H9 (cell line): Measurements from ENCODE around the gene NCAPH2. TPM values are rescaled to one million over a fixed set of nuclear protein-coding genes. Genes with fewer than 3 reads are reported as not detected.

Experiments used
- DNase-seq: peaks from one replicate; pipeline ENCODE4 v3.0.0-alpha.2; 2017
- H2AFZ ChIP-seq: one replicate; pipeline ENCODE4 v1.6.1; 2013; ENCODE audit warnings: mild to moderate bottlenecking, low read length, control low read depth, moderate library complexity
- H2AK5ac ChIP-seq: 2 replicates; pipeline ENCODE4 v1.6.1; 2013; ENCODE audit warnings: low read length, control low read depth, mixed read lengths; ENCODE audit not compliant: insufficient read length
- H2BK120ac ChIP-seq: one replicate; pipeline ENCODE4 v1.6.1; 2013; ENCODE audit warnings: low read depth, mild to moderate bottlenecking, low read length, control low read depth, inconsistent platforms; ENCODE audit not compliant: poor library complexity, severe bottlenecking
- H2BK12ac ChIP-seq: 2 replicates; pipeline ENCODE4 v1.6.1; 2013; ENCODE audit warnings: low read length, control low read depth, mixed read lengths, low read depth; ENCODE audit not compliant: insufficient read length
- H2BK15ac ChIP-seq: 2 replicates; pipeline ENCODE4 v1.6.1; 2013; ENCODE audit warnings: low read depth, low read length, control low read depth
- H2BK20ac ChIP-seq: one replicate; pipeline ENCODE4 v1.6.1; 2013; ENCODE audit warnings: low read depth, mild to moderate bottlenecking, low read length, control low read depth, inconsistent platforms; ENCODE audit not compliant: poor library complexity, severe bottlenecking
- H2BK5ac ChIP-seq: 2 replicates; pipeline ENCODE4 v1.6.1; 2013; ENCODE audit warnings: low read length, control low read depth, mixed read lengths; ENCODE audit not compliant: insufficient read length
- H3K14ac ChIP-seq: 2 replicates; pipeline ENCODE4 v1.6.1; 2013; ENCODE audit warnings: low read length, control low read depth; ENCODE audit not compliant: insufficient read depth
- H3K18ac ChIP-seq: 2 replicates; pipeline ENCODE4 v1.6.1; 2013; ENCODE audit warnings: low read depth, mild to moderate bottlenecking, mixed read lengths, low read length, control low read depth; ENCODE audit not compliant: insufficient read length
- H3K23ac ChIP-seq: 2 replicates; pipeline ENCODE4 v1.6.1; 2013; ENCODE audit warnings: low read length, control low read depth, mixed read lengths, low read depth; ENCODE audit not compliant: insufficient read length
- H3K23me2 ChIP-seq: 2 replicates; pipeline ENCODE4 v1.6.1; 2013; ENCODE audit warnings: low read depth, mild to moderate bottlenecking, mixed read lengths, low read length, control low read depth; ENCODE audit not compliant: insufficient read length, poor library complexity, severe bottlenecking
- H3K27ac ChIP-seq: 2 replicates; pipeline ENCODE4 v1.5.1; 2013; ENCODE audit warnings: low read length, control low read depth, mixed read lengths, low read depth; ENCODE audit not compliant: insufficient read length
- H3K27me3 ChIP-seq: 2 replicates; pipeline ENCODE4 v1.6.1; 2013; ENCODE audit warnings: low read length, control low read depth, inconsistent platforms; ENCODE audit not compliant: insufficient read depth
- H3K4ac ChIP-seq: 2 replicates; pipeline ENCODE4 v1.6.1; 2013; ENCODE audit warnings: low read depth, mild to moderate bottlenecking, control low read depth, inconsistent platforms, low read length, moderate library complexity
- H3K4me1 ChIP-seq: 2 replicates; pipeline ENCODE4 v1.6.1; 2013; ENCODE audit warnings: low read length, control low read depth, inconsistent platforms; ENCODE audit not compliant: insufficient read depth
- H3K4me2 ChIP-seq: 2 replicates; pipeline ENCODE4 v1.6.1; 2013; ENCODE audit warnings: low read length, control low read depth, mixed read lengths; ENCODE audit not compliant: insufficient read length, insufficient read depth
- H3K56ac ChIP-seq: 2 replicates; pipeline ENCODE4 v1.6.1; 2013; ENCODE audit warnings: low read depth, mild to moderate bottlenecking, mixed read lengths, low read length, control low read depth; ENCODE audit not compliant: insufficient read length
- H3K79me1 ChIP-seq: 2 replicates; pipeline ENCODE4 v1.6.1; 2013; ENCODE audit warnings: low read depth, mild to moderate bottlenecking, moderate library complexity, low read length, control low read depth, inconsistent platforms; ENCODE audit not compliant: insufficient read depth, poor library complexity, severe bottlenecking
- H3K79me2 ChIP-seq: 2 replicates; pipeline ENCODE4 v1.6.1; 2013; ENCODE audit warnings: low read length, control low read depth, inconsistent platforms; ENCODE audit not compliant: insufficient read depth
- H3K9ac ChIP-seq: 2 replicates; pipeline ENCODE4 v1.6.1; 2013; ENCODE audit warnings: low read length, control low read depth, mixed read lengths; ENCODE audit not compliant: insufficient read length; ENCODE audit errors: extremely low read depth
- H3K9me3 ChIP-seq: one replicate; pipeline ENCODE4 v1.6.1; 2013; ENCODE audit warnings: low read depth, low read length, inconsistent platforms; ENCODE audit not compliant: control insufficient read depth
- H3T11ph ChIP-seq: one replicate; pipeline ENCODE4 v1.6.1; 2013; ENCODE audit warnings: mild to moderate bottlenecking, low read length, control low read depth, inconsistent platforms
- H4K20me1 ChIP-seq: one replicate; pipeline ENCODE4 v1.6.1; 2013; ENCODE audit not compliant: control insufficient read depth, insufficient read length, insufficient read depth
- H4K5ac ChIP-seq: 2 replicates; pipeline ENCODE4 v1.6.1; 2013; ENCODE audit warnings: low read depth, mild to moderate bottlenecking, mixed read lengths, low read length, control low read depth; ENCODE audit not compliant: insufficient read length
- H4K8ac ChIP-seq: replicated peaks from 2 replicates; pipeline ENCODE4 v1.6.1; 2013; ENCODE audit warnings: low read length, control low read depth, mixed read lengths, low read depth; ENCODE audit not compliant: insufficient read length
- H4K91ac ChIP-seq: 2 replicates; pipeline ENCODE4 v1.6.1; 2013; ENCODE audit warnings: low read depth, mild to moderate bottlenecking, moderate library complexity, mixed read lengths, low read length, control low read depth; ENCODE audit not compliant: insufficient read length
- H3K27ac Mint-ChIP-seq, 3 experiments: 2 replicates in 2 of 3; 3 replicates in 1 of 3; pipeline ENCODE4 v1.8.0; 2020 to 2021; ENCODE audit warnings: mixed read lengths in 3 of 3, mild to moderate bottlenecking in 1 of 3, moderate library complexity in 1 of 3
- H3K27me3 Mint-ChIP-seq: 2 replicates; pipeline ENCODE4 v1.8.0; 2021; ENCODE audit warnings: low read depth, mild to moderate bottlenecking, moderate library complexity, mixed read lengths
- H3K36me3 Mint-ChIP-seq, 3 experiments: 2 replicates in 2 of 3; 3 replicates in 1 of 3; pipeline ENCODE4 v1.8.0; 2020 to 2021; ENCODE audit warnings: low read depth in 3 of 3, mixed read lengths in 3 of 3; ENCODE audit not compliant: insufficient read depth in 1 of 3
- H3K4me1 Mint-ChIP-seq, 2 experiments: 2 replicates each; pipeline ENCODE4 v1.8.0; 2020; ENCODE audit warnings: mixed read lengths in 2 of 2
- H3K4me3 Mint-ChIP-seq, 2 experiments: 2 replicates in 1 of 2; 3 replicates in 1 of 2; pipeline ENCODE4 v1.8.0; 2020 to 2021; ENCODE audit warnings: mild to moderate bottlenecking in 2 of 2, mixed read lengths in 2 of 2, moderate library complexity in 1 of 2
- H3K9me3 Mint-ChIP-seq, 2 experiments: 2 replicates in 1 of 2; 3 replicates in 1 of 2; pipeline ENCODE4 v1.8.0; 2020; ENCODE audit warnings: mild to moderate bottlenecking in 2 of 2, mixed read lengths in 2 of 2, moderate library complexity in 1 of 2
- WGBS: extraction: QIAGEN DNeasy Blood & Tissue Kit; methylation state at CpG from one replicate; pipeline ENCODE4 v1.1.7; 2013; ENCODE audit warnings: missing lambda C conversion rate, low lambda C conversion rate, mixed read lengths; ENCODE audit not compliant: insufficient read length; ENCODE audit errors: extremely low coverage; 5-methylcytosine and 5-hydroxymethylcytosine counted together
- total RNA-seq: library from RNA; stranded (reverse); gene quantifications from 2 replicates; pipeline ENCODE4 v1.2.1, GENCODE V29; 2021
- TF ChIP-seq, protein P1 (sequence below): fragments of 200-600 bp; sonication (generic); conservative IDR thresholded peaks from 3 replicates; pipeline ENCODE4 v1.8.0; 2021; ENCODE audit warnings: antibody characterized with exemption, mild to moderate bottlenecking

Gene NCAPH2
- total RNA-seq, 1 experiment from 2014 or later: 76.2 TPM

DNA sequence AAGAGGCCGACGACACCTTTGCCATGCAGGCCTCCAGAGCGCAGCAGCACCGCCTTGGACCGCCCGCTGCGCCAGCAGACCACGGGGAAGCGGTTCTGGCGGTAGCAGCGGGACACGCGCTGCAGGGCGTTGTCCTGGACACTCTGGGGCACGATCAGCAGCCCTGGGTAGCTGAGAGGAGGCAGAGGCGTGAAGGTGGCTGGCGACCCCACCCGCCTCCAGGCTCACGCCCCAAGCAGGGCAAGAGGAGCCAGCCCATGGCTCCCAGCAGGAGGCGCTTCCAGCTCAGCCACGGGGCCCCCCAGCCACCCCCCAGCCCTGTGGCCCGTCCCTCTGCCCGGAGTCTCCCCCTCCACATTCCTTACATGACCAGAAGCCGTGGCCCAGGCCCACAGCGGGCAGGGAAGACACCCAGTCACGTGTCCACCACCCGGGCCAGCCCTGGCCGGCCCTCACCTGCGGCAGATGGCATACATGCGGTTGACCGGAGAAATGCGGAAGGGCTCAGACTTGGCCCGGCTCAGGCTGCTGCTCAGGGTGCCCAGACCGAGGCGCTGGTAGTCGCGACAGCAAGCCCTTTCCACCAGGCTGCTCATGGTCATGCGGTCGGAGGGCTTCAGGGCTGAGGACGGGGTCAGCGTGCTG, 48.4 kb upstream of the NCAPH2 start:
- Histone ChIP-seq H2BK120ac (no peak overlapping the region), H4K8ac (no peak overlapping the region), H2BK15ac (no peak overlapping the region), H3K23me2 (no peaks in the 10 kb centered on the region), H2AFZ (no peak overlapping the region), H3K27me3 (no peaks in the 10 kb centered on the region), H3K56ac (no peak overlapping the region), H4K20me1 (peaks cover 5% of the 10 kb centered on the region), H3K4me2 (no peak overlapping the region), H3K9me3 (no peaks in the 10 kb centered on the region), H3T11ph (no peak overlapping the region), H2AK5ac (no peak overlapping the region), H3K9ac (no peak overlapping the region), H2BK5ac (no peak overlapping the region), H3K14ac (no peak overlapping the region), H3K79me1 (no peaks in the 10 kb centered on the region), H2BK20ac (no peak overlapping the region), H3K4me1 (no peaks in the 10 kb centered on the region), H4K91ac (no peak overlapping the region), H3K4ac (no peak overlapping the region), H3K18ac (no peak overlapping the region), H2BK12ac (no peak overlapping the region), H4K5ac (no peak overlapping the region), H3K27ac (no peak overlapping the region), H3K79me2 (no peaks in the 10 kb centered on the region), H3K23ac (no peak overlapping the region)
- Mint-ChIP-seq H3K4me1 (no peaks in the 10 kb centered on the region), H3K9me3 (no peaks in the 10 kb centered on the region; a peak in 1 of 5 replicates), H3K27me3 (no peaks in the 10 kb centered on the region), H3K4me3 (no peak overlapping the region), H3K27ac (no peak overlapping the region), H3K36me3 (peaks cover 23 to 84% (median 79%) of the 10 kb centered on the region in 3 experiments)
- DNase-seq: no peak
- TF ChIP-seq, protein P1, sequence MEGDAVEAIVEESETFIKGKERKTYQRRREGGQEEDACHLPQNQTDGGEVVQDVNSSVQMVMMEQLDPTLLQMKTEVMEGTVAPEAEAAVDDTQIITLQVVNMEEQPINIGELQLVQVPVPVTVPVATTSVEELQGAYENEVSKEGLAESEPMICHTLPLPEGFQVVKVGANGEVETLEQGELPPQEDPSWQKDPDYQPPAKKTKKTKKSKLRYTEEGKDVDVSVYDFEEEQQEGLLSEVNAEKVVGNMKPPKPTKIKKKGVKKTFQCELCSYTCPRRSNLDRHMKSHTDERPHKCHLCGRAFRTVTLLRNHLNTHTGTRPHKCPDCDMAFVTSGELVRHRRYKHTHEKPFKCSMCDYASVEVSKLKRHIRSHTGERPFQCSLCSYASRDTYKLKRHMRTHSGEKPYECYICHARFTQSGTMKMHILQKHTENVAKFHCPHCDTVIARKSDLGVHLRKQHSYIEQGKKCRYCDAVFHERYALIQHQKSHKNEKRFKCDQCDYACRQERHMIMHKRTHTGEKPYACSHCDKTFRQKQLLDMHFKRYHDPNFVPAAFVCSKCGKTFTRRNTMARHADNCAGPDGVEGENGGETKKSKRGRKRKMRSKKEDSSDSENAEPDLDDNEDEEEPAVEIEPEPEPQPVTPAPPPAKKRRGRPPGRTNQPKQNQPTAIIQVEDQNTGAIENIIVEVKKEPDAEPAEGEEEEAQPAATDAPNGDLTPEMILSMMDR: no peak
- no CpG with 5 or more reads among the region's 41 CpGs for WGBS
